ENCODE measurements around the gene FPGS. TPM values are rescaled to one million over a fixed set of nuclear protein-coding genes. Genes with fewer than 3 reads are reported as not detected.
A peak's percentile ranks its signal among the peaks of the same experiment; 100 is the strongest.

Gene FPGS
- polyA plus RNA-seq, 1 donor (not counting 4 experiments of a cell fraction or from before 2014, with no cell fraction given), result 38.2 TPM

DNA sequence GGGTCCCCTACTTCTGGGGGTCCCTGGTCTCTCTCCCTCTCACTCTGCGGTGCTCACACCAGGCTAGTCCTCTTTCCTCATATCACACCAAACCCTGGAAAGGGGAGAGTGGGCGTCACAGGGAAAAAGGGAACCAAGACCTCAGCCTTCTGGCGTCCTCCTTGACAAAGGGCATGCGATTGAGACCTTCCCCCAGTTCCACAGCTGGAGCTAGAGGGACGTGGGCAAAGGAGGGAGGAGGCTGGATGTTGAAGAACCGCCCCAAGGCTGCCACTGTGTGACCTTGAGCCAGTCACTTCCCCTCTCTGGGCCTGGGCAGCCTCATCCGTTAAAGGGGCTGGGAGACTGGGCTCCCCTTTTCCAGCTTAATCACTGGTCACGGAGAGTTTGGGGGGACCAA lies 49.1 kb upstream of the FPGS start:
- H3K4me3 ChIP-seq (ENCODE audit: control insufficient read depth in 2 of 3, extremely low read depth in 1 of 3, insufficient read depth in 2 of 3, low read depth in 1 of 3, low read length in 3 of 3), result no peak overlapping the region
- no peaks in the 10 kb centered on the region for H3K9me1 ChIP-seq (ENCODE audit: control insufficient read depth, extremely low read depth, insufficient read depth, low read length)
- no peak for TF ChIP-seq EZH2 (IDR thresholded peaks at IDR 0.05; ENCODE audit: low read length)
- TF ChIP-seq, protein P1, sequence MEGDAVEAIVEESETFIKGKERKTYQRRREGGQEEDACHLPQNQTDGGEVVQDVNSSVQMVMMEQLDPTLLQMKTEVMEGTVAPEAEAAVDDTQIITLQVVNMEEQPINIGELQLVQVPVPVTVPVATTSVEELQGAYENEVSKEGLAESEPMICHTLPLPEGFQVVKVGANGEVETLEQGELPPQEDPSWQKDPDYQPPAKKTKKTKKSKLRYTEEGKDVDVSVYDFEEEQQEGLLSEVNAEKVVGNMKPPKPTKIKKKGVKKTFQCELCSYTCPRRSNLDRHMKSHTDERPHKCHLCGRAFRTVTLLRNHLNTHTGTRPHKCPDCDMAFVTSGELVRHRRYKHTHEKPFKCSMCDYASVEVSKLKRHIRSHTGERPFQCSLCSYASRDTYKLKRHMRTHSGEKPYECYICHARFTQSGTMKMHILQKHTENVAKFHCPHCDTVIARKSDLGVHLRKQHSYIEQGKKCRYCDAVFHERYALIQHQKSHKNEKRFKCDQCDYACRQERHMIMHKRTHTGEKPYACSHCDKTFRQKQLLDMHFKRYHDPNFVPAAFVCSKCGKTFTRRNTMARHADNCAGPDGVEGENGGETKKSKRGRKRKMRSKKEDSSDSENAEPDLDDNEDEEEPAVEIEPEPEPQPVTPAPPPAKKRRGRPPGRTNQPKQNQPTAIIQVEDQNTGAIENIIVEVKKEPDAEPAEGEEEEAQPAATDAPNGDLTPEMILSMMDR (optimal IDR thresholded peaks at IDR 0.05 in 1 of 3, IDR thresholded peaks at IDR 0.05 in 1 of 3, conservative IDR thresholded peaks at IDR 0.05 in 1 of 3; ENCODE audit: extremely low read depth in 1 of 3, insufficient read depth in 2 of 3, low read length in 3 of 3), result no peak
- no peaks in the 10 kb centered on the region for H3K36me3 ChIP-seq (ENCODE audit: control insufficient read depth in 2 of 2, extremely low read depth in 1 of 2, insufficient read depth in 2 of 2, low read length in 2 of 2)
- no peak for FAIRE-seq
- H3K27ac ChIP-seq (ENCODE audit: control insufficient read depth, insufficient read depth, low read length), result no peak overlapping the region
- dilution Hi-C loops (cut with MboI; ENCODE audit: extremely low pct_ligation_motif_present, low sequenced_read_pairs), result no loop called here
- no peak overlapping the region for H3K4me2 ChIP-seq (ENCODE audit: control insufficient read depth, extremely low read depth, insufficient read depth, low read depth, low read length)
- DNase-seq (ENCODE audit: low read depth, low spot score), result no peak
- no peaks in the 10 kb centered on the region for H3K9me3 ChIP-seq (ENCODE audit: control insufficient read depth, low read depth, low read length)
- H3K27me3 ChIP-seq (ENCODE audit: control insufficient read depth, extremely low read depth, insufficient read depth, low read length), result peaks cover 44% of the 10 kb centered on the region
- no peaks in the 10 kb centered on the region for H3K4me1 ChIP-seq (ENCODE audit: control insufficient read depth, extremely low read depth, insufficient read depth, low read length)
- H2AFZ ChIP-seq (ENCODE audit: control insufficient read depth, low read length), result no peak overlapping the region
- no peak overlapping the region for H3K9ac ChIP-seq (ENCODE audit: control insufficient read depth, extremely low read depth, insufficient read depth, low read length)
- no peaks in the 10 kb centered on the region for H3K79me2 ChIP-seq (ENCODE audit: control insufficient read depth, insufficient read depth, low read length)
- H4K20me1 ChIP-seq (ENCODE audit: control insufficient read depth, extremely low read depth, insufficient read depth, low read length), result no peaks in the 10 kb centered on the region

DNA sequence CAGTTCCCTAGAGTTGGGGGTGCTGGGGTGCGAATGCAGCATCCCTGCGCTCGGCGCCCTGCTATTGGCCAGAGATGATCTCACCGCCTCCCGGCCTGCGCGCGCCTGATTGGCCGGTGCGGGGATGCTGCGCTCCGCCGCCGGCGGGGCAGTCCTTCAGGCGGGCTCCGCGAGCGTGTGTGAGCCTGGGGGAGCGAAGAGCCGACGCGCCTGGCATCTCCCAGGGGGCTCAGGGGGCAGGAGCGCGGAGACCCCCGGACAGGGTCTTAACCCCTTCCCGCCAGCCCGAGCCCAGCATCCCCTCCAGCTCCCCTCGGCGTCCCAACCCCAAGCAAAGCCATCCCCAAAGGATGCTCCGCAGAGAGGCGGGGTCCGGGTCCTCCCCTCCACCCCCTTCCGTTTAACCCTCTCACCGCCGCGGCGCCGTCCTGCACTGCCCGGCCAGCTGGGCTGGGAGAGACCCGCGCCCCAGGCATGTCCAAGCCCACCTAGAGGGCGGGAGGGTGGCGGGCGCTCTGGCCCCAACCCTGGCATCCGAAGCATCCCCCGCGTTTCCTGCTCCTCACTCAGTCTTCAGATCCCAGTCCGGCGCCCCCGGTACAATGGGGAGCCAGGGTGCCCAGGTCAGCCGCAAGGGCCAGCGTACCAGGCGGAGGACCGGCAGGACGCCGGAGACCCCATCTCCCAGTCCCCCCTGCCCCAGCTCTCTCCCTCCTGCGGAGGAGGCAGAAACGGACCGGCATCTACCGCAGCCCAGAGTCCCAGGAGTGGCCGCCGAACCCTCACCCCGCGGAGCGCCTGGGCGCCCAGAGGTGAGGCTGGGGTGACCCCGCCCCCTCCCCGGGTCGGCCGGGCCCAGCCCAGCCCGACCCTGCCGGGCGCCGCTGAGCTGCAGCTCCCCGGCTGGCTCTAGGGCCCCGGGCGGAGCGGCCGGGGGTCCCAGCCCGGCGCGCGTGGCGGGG lies 48.3 kb upstream of the FPGS start:
- H3K36me3 ChIP-seq (ENCODE audit: control insufficient read depth in 2 of 2, extremely low read depth in 1 of 2, insufficient read depth in 2 of 2, low read length in 2 of 2), result no peaks in the 10 kb centered on the region
- H2AFZ ChIP-seq (ENCODE audit: control insufficient read depth, low read length), result no peak overlapping the region
- FAIRE-seq (no peak), DNase-seq (ENCODE audit: low read depth, low spot score) (no peak)
- no peaks in the 10 kb centered on the region for H3K9me3 ChIP-seq (ENCODE audit: control insufficient read depth, low read depth, low read length)
- TF ChIP-seq, protein P1 (optimal IDR thresholded peaks at IDR 0.05 in 1 of 3, IDR thresholded peaks at IDR 0.05 in 1 of 3, conservative IDR thresholded peaks at IDR 0.05 in 1 of 3; ENCODE audit: extremely low read depth in 1 of 3, insufficient read depth in 2 of 3, low read length in 3 of 3), result no peak
- peak; percentile 70 for TF ChIP-seq EZH2 (IDR thresholded peaks at IDR 0.05; ENCODE audit: low read length)
- H3K4me2 ChIP-seq (ENCODE audit: control insufficient read depth, extremely low read depth, insufficient read depth, low read depth, low read length), result no peak overlapping the region
- no peak overlapping the region for H3K4me3 ChIP-seq (ENCODE audit: control insufficient read depth in 2 of 3, extremely low read depth in 1 of 3, insufficient read depth in 2 of 3, low read depth in 1 of 3, low read length in 3 of 3)
- peaks cover 44% of the 10 kb centered on the region for H3K27me3 ChIP-seq (ENCODE audit: control insufficient read depth, extremely low read depth, insufficient read depth, low read length)
- H3K4me1 ChIP-seq (ENCODE audit: control insufficient read depth, extremely low read depth, insufficient read depth, low read length), result no peaks in the 10 kb centered on the region
- dilution Hi-C loops (cut with MboI; ENCODE audit: extremely low pct_ligation_motif_present, low sequenced_read_pairs), result no loop called here
- no peaks in the 10 kb centered on the region for H3K9me1 ChIP-seq (ENCODE audit: control insufficient read depth, extremely low read depth, insufficient read depth, low read length)
- no peaks in the 10 kb centered on the region for H3K79me2 ChIP-seq (ENCODE audit: control insufficient read depth, insufficient read depth, low read length)
- no peaks in the 10 kb centered on the region for H4K20me1 ChIP-seq (ENCODE audit: control insufficient read depth, extremely low read depth, insufficient read depth, low read length)
- no peak overlapping the region for H3K27ac ChIP-seq (ENCODE audit: control insufficient read depth, insufficient read depth, low read length)
- H3K9ac ChIP-seq (ENCODE audit: control insufficient read depth, extremely low read depth, insufficient read depth, low read length), result no peak overlapping the region
